Measurements from ENCODE around the gene FAM168B.

Gene FAM168B

DNA sequence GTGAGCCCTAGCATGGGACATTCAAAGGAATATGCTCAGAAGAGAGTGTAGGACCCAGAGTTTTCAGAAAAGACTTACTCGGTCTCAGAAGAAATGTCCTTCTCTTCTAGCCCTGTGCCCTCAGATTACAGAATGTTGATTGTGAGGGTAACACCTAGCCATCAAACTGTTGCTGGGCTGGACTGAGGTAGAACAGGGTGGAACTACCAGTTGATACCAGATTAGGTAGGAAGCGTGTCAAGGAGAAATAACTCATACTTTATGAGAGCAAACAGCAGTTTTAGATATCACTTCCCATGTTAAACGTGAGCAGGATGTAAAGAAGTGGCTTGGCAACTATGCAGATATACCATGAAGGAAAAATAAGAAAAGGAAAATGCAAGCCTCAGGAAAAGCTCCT lies 34.7 kb upstream of the FAM168B start:
- H3K27ac ChIP-seq = no peak overlapping the region
- in situ Hi-C loops (cut with HindIII; ENCODE audit: low pct_ligation_motif_present, low sequenced_read_pairs) = no loop called here
- no peaks in the 10 kb centered on the region for H3K27me3 ChIP-seq (replicated peaks)
- H3K36me3 ChIP-seq (replicated peaks) = peaks cover 38% of the 10 kb centered on the region
- DNase-seq = no peak
- H3K4me3 ChIP-seq (ENCODE audit: low read depth, low read length) = no peak overlapping the region
- TF ChIP-seq, protein P1, sequence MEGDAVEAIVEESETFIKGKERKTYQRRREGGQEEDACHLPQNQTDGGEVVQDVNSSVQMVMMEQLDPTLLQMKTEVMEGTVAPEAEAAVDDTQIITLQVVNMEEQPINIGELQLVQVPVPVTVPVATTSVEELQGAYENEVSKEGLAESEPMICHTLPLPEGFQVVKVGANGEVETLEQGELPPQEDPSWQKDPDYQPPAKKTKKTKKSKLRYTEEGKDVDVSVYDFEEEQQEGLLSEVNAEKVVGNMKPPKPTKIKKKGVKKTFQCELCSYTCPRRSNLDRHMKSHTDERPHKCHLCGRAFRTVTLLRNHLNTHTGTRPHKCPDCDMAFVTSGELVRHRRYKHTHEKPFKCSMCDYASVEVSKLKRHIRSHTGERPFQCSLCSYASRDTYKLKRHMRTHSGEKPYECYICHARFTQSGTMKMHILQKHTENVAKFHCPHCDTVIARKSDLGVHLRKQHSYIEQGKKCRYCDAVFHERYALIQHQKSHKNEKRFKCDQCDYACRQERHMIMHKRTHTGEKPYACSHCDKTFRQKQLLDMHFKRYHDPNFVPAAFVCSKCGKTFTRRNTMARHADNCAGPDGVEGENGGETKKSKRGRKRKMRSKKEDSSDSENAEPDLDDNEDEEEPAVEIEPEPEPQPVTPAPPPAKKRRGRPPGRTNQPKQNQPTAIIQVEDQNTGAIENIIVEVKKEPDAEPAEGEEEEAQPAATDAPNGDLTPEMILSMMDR (IDR thresholded peaks at IDR 0.05; ENCODE audit: low read depth, low read length, missing control alignments) = no peak

GRCh38 chr2:131127076-131127475 lies 33.8 kb upstream of the FAM168B start:
- no peaks in the 10 kb centered on the region for H3K27me3 ChIP-seq (replicated peaks)
- in situ Hi-C loops (cut with HindIII; ENCODE audit: low pct_ligation_motif_present, low sequenced_read_pairs) = no loop called here
- H3K4me3 ChIP-seq (ENCODE audit: low read depth, low read length) = no peak overlapping the region
- TF ChIP-seq, protein P1 (IDR thresholded peaks at IDR 0.05; ENCODE audit: low read depth, low read length, missing control alignments) = no peak
- no peak overlapping the region for H3K27ac ChIP-seq
- DNase-seq = no peak
- peaks cover 36% of the 10 kb centered on the region for H3K36me3 ChIP-seq (replicated peaks)

DNA sequence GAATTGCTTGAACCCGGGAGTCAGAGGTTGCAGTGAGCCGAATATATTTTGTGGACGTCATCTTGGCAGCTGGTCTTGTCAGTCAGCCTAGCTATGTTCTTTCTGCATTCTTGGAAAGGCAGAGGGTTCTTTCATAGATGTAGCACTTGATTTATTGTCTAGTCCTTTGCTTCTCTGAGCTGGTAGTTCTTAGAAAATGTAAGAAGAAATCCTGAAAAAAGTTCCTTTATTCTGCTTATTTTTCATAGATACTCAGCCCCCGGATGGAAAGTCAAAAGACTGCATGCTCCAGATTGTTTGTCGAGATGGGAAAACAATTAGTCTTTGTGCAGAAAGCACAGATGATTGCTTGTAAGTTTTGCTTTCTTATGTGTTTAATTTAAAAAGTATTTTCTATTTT lies 33.2 kb upstream of the FAM168B start:
- TF ChIP-seq, protein P1 (IDR thresholded peaks at IDR 0.05; ENCODE audit: low read depth, low read length, missing control alignments) = no peak
- no peak for DNase-seq
- no peak overlapping the region for H3K4me3 ChIP-seq (ENCODE audit: low read depth, low read length)
- no peaks in the 10 kb centered on the region for H3K27me3 ChIP-seq (replicated peaks)
- in situ Hi-C loops (cut with HindIII; ENCODE audit: low pct_ligation_motif_present, low sequenced_read_pairs) = no loop called here
- peaks cover 36% of the 10 kb centered on the region for H3K36me3 ChIP-seq (replicated peaks)
- H3K27ac ChIP-seq = no peak overlapping the region

GRCh38 chr2:131125195-131125757 lies 32.0 kb upstream of the FAM168B start:
- TF ChIP-seq, protein P1 (IDR thresholded peaks at IDR 0.05; ENCODE audit: low read depth, low read length, missing control alignments) = no peak
- in situ Hi-C loops (cut with HindIII; ENCODE audit: low pct_ligation_motif_present, low sequenced_read_pairs) = no loop called here
- Histone ChIP-seq H3K36me3 (replicated peaks) (peaks cover 29% of the 10 kb centered on the region), H3K27ac (no peak overlapping the region), H3K27me3 (replicated peaks) (no peaks in the 10 kb centered on the region), H3K4me3 (ENCODE audit: low read depth, low read length) (no peak overlapping the region)
- no peak for DNase-seq

GRCh38 chr2:131123192-131123591 lies 29.9 kb upstream of the FAM168B start:
- Histone ChIP-seq H3K36me3 (replicated peaks) (peaks cover 19% of the 10 kb centered on the region), H3K27me3 (replicated peaks) (no peaks in the 10 kb centered on the region), H3K27ac (no peak overlapping the region), H3K4me3 (ENCODE audit: low read depth, low read length) (no peak overlapping the region)
- in situ Hi-C loops (cut with HindIII; ENCODE audit: low pct_ligation_motif_present, low sequenced_read_pairs) = no loop called here
- DNase-seq = no peak
- TF ChIP-seq, protein P1 (IDR thresholded peaks at IDR 0.05; ENCODE audit: low read depth, low read length, missing control alignments) = no peak

DNA sequence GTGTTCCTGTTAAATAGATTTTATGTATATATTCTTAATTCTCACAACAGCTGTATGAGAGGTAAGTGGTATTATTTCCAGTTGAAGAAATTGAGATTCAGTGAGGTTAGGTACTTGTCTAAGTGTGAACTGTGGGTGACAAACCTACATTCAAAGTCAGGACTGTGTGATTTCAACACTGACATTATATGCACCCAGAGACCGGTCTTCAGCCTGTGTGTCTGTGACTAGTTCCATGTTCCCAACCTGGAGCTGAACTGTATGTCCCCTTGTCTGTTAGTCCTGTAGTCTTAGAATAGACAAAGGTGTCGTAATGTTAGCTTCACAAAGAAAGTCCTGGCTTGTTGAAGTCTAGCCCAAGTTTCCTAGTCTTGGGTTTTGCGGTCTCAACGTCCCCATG lies 29.2 kb upstream of the FAM168B start:
- TF ChIP-seq, protein P1 (IDR thresholded peaks at IDR 0.05; ENCODE audit: low read depth, low read length, missing control alignments) = no peak
- Histone ChIP-seq H3K4me3 (ENCODE audit: low read depth, low read length) (no peak overlapping the region), H3K27ac (no peak overlapping the region), H3K36me3 (replicated peaks) (peaks cover 13% of the 10 kb centered on the region), H3K27me3 (replicated peaks) (no peaks in the 10 kb centered on the region)
- DNase-seq = no peak
- in situ Hi-C loops (cut with HindIII; ENCODE audit: low pct_ligation_motif_present, low sequenced_read_pairs) = no loop called here
